ENCODE data around the gene HSPA12B. TPM values are rescaled to one million over a fixed set of nuclear protein-coding genes. Genes with fewer than 3 reads are reported as not detected.

Gene HSPA12B
- total RNA-seq, 1 donor from 2014 or later: 0.08 TPM

DNA sequence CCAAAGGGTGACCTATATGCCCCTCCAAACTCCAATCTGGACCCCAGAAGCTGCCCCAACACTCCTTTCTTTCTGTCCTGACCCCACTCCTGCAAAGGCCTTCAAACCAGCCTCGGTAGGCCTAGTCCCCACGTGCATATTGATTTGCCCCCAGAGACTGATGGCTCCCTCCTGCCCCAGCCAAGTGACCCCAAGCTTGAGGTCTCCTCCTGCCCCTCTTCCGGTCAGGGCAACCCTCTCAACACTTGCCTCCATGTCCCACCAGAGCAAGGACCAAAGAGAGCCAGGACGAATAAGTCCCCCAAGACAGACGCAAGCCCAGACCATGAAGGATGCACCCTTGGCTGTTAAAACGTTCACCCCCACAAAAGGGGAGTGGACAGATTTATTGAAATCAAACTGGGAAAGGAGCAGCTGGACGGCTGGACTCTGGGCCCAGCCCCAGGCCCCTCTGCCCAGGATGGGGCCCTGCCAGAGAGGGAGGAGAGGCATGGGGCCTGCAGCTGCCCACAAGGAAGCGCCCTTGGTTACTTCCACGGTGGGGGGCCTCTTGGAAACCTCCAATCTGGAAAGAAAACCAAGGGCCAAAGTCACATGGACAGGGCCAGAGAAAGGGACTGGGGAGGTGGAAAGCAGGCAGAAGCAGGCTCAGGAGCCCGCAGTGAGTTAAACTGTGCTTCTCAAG, 51.2 kb downstream of the HSPA12B start:
- TF ChIP-seq CTCF (IDR thresholded peaks at IDR 0.05; ENCODE audit: insufficient read depth, low read length, poor library complexity, severe bottlenecking): no peak
- no peak for DNase-seq (ENCODE audit: low read depth)
- Histone ChIP-seq H3K36me3 (ENCODE audit: control insufficient read depth, insufficient read depth, low read length) (no peaks in the 10 kb centered on the region), H3K4me3 (ENCODE audit: low read depth, low read length) (no peak overlapping the region), H3K27me3 (ENCODE audit: control insufficient read depth, insufficient read depth, low read length) (peaks cover 9% of the 10 kb centered on the region)

DNA sequence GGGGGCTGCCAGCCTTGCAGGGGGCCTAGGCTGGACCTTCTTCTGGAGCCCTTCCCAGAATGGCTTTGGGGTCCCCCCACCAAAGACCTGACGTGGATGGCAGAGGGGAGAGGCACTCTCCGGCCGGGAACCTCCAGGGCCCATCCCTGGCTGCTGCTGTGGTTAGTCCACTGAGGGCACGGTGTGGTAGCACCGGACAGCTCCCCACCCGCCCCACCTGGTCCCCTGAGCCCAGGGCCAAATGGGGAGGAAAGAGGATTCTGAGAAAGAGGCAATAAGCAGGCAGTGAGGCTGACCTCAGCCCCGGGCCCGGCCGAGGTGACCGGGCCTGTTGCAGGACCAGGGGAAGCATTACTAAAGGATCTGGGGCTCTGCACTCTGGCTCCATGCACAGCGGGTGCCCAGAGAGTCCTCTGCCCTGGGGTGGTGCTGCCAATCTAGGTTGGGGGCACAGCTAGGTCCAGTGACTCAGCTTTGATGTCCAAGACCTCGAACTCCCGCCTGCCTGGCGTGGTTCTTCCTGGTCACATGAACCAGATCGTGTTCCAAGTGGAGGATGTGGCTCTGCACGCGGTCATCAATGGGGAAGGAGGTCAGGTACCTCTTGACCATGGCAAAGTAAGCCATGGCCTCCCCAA, 51.9 kb downstream of the HSPA12B start:
- H3K4me3 ChIP-seq (ENCODE audit: low read depth, low read length): no peak overlapping the region
- no peak for DNase-seq (ENCODE audit: low read depth)
- no peaks in the 10 kb centered on the region for H3K36me3 ChIP-seq (ENCODE audit: control insufficient read depth, insufficient read depth, low read length)
- peaks cover 2% of the 10 kb centered on the region for H3K27me3 ChIP-seq (ENCODE audit: control insufficient read depth, insufficient read depth, low read length)
- no peak for TF ChIP-seq CTCF (IDR thresholded peaks at IDR 0.05; ENCODE audit: insufficient read depth, low read length, poor library complexity, severe bottlenecking)

GRCh38 chr20:3784863-3785239, 52.4 kb downstream of the HSPA12B start:
- Histone ChIP-seq H3K4me3 (ENCODE audit: low read depth, low read length) (no peak overlapping the region), H3K36me3 (ENCODE audit: control insufficient read depth, insufficient read depth, low read length) (no peaks in the 10 kb centered on the region), H3K27me3 (ENCODE audit: control insufficient read depth, insufficient read depth, low read length) (no peaks in the 10 kb centered on the region)
- DNase-seq (ENCODE audit: low read depth): no peak
- no peak for TF ChIP-seq CTCF (IDR thresholded peaks at IDR 0.05; ENCODE audit: insufficient read depth, low read length, poor library complexity, severe bottlenecking)

GRCh38 chr20:3785240-3786125, 53.0 kb downstream of the HSPA12B start:
- H3K27me3 ChIP-seq (ENCODE audit: control insufficient read depth, insufficient read depth, low read length): no peaks in the 10 kb centered on the region
- H3K36me3 ChIP-seq (ENCODE audit: control insufficient read depth, insufficient read depth, low read length): no peaks in the 10 kb centered on the region
- no peak for DNase-seq (ENCODE audit: low read depth)
- peak overlapping the region; percentile 63 for H3K4me3 ChIP-seq (ENCODE audit: low read depth, low read length)
- TF ChIP-seq CTCF (IDR thresholded peaks at IDR 0.05; ENCODE audit: insufficient read depth, low read length, poor library complexity, severe bottlenecking): no peak

GRCh38 chr20:3786126-3786484, 53.6 kb downstream of the HSPA12B start:
- Histone ChIP-seq H3K27me3 (ENCODE audit: control insufficient read depth, insufficient read depth, low read length) (no peaks in the 10 kb centered on the region), H3K4me3 (ENCODE audit: low read depth, low read length) (peak overlapping the region; percentile 63), H3K36me3 (ENCODE audit: control insufficient read depth, insufficient read depth, low read length) (no peaks in the 10 kb centered on the region)
- TF ChIP-seq CTCF (IDR thresholded peaks at IDR 0.05; ENCODE audit: insufficient read depth, low read length, poor library complexity, severe bottlenecking): no peak
- DNase-seq (ENCODE audit: low read depth): no peak
